SK-N-SH (cell line): ENCODE data around the gene KIAA0319L. TPM values are rescaled to one million over a fixed set of nuclear protein-coding genes. Genes with fewer than 3 reads are reported as not detected.

Experiments
- CTCF ChIA-PET: fragments of 300-600, 350-600 bp; formaldehyde crosslinking; extraction: SDS; loops from one replicate; lab custom pipeline; 2021; lab: Yijun Ruan, JAX
- POLR2A ChIA-PET: fragments of 350-600 bp; sonication (Branson Sonifier 250); formaldehyde crosslinking; extraction: SDS; loops from one replicate; lab custom pipeline; 2020; ENCODE audit warnings: antibody characterized with exemption, inconsistent platforms; lab: Yijun Ruan, JAX
- DNase-seq: peaks from one replicate; pipeline ENCODE4 v3.0.0; 2012
- H2AFZ ChIP-seq: fragments of 200-600 bp; sonication (generic); 2 replicates; pipeline ENCODE4 v1.8.1; 2016; ENCODE audit warnings: antibody characterized with exemption, mild to moderate bottlenecking, low read depth
- H3F3A ChIP-seq: fragments of 200-600 bp; sonication (generic); replicated peaks from 2 replicates; pipeline ENCODE3; 2016; ENCODE audit warnings: antibody characterized with exemption, mild to moderate bottlenecking; ENCODE audit not compliant: insufficient read depth
- H3K27ac ChIP-seq, 2 experiments: fragments of 200-500 bp in 1 of 2; fragments of 200-600 bp in 1 of 2; sonication (Bioruptor generic) in 1 of 2; sonication (generic), shearing (Covaris generic) in 1 of 2; 2 replicates each; pipeline versions ENCODE4 v1.5.1 to v1.6.1; 2014 to 2016; ENCODE audit warnings: low read depth in 2 of 2, inconsistent platforms in 1 of 2, low read length in 1 of 2, mild to moderate bottlenecking in 1 of 2, mixed read lengths in 1 of 2
- H3K27me3 ChIP-seq: fragments of 200-600 bp; sonication (generic), shearing (Covaris generic); 2 replicates; pipeline ENCODE4 v1.6.1; 2016; ENCODE audit warnings: mixed run types; ENCODE audit not compliant: insufficient read depth
- H3K36me3 ChIP-seq, 2 experiments: fragments of 200-500 bp in 1 of 2; fragments of 200-600 bp in 1 of 2; sonication (Bioruptor generic) in 1 of 2; sonication (generic) in 1 of 2; replicated peaks in 1 of 2; 2 replicates each; pipeline versions ENCODE3 to v1.5.1; 2014 to 2016; ENCODE audit warnings: low read length in 1 of 2, mild to moderate bottlenecking in 1 of 2; ENCODE audit not compliant: insufficient read depth in 2 of 2, control insufficient read depth in 1 of 2
- H3K4me1 ChIP-seq, 2 experiments: fragments of 200-500 bp in 1 of 2; fragments of 200-600 bp in 1 of 2; sonication (Bioruptor generic) in 1 of 2; sonication (generic), shearing (Covaris generic) in 1 of 2; 2 replicates each; pipeline versions ENCODE4 v1.5.1 to v1.6.1; 2014 to 2016; ENCODE audit warnings: low read depth in 1 of 2, low read length in 1 of 2, mixed run types in 1 of 2; ENCODE audit not compliant: insufficient read depth in 2 of 2, control insufficient read depth in 1 of 2
- H3K4me2 ChIP-seq: fragments of 200-600 bp; sonication (generic), shearing (Covaris generic); 2 replicates; pipeline ENCODE4 v1.6.1; 2017; ENCODE audit warnings: mixed run types
- H3K4me3 ChIP-seq, 2 experiments: fragments of 200-500 bp in 1 of 2; fragments of 200-600 bp in 1 of 2; sonication (Bioruptor generic) in 1 of 2; sonication (generic), shearing (Covaris generic) in 1 of 2; 2 replicates each; pipeline versions ENCODE4 v1.5.1 to v1.8.1; 2014 to 2016; ENCODE audit warnings: low read depth in 2 of 2, inconsistent platforms in 1 of 2, low read length in 1 of 2, mild to moderate bottlenecking in 1 of 2, mixed read lengths in 1 of 2, moderate library complexity in 1 of 2
- H3K79me2 ChIP-seq: fragments of 200-600 bp; sonication (generic); 2 replicates; pipeline ENCODE4 v1.8.1; 2017; ENCODE audit warnings: mild to moderate bottlenecking; ENCODE audit not compliant: insufficient read depth
- H3K9ac ChIP-seq: fragments of 200-600 bp; sonication (generic); 2 replicates; pipeline ENCODE4 v1.6.1; 2017; ENCODE audit warnings: mixed run types
- H3K9me2 ChIP-seq: fragments of 200-600 bp; sonication (generic); 2 replicates; pipeline ENCODE4 v1.6.1; 2017; ENCODE audit warnings: mixed run types
- H3K9me3 ChIP-seq: fragments of 200-600 bp; sonication (generic); 2 replicates; pipeline ENCODE4 v1.6.1; 2017; ENCODE audit warnings: mixed run types, mild to moderate bottlenecking, moderate library complexity
- H4K20me1 ChIP-seq: fragments of 200-600 bp; sonication (generic); 2 replicates; pipeline ENCODE4 v1.6.1; 2017; ENCODE audit warnings: mild to moderate bottlenecking, mixed run types; ENCODE audit not compliant: insufficient read depth
- CHD2 ChIP-seq: fragments of 150-350 bp; IDR thresholded peaks from 2 replicates; pipeline ENCODE4 v1.6.1; 2018; ENCODE audit warnings: low read length; ENCODE audit not compliant: partially characterized antibody
- ELF1 ChIP-seq: IDR thresholded peaks from 2 replicates; pipeline ENCODE4 v1.4.0; 2012
- EP300 ChIP-seq, 2 experiments: IDR thresholded peaks; 2 replicates each; pipeline versions ENCODE4 v1.4.0 to v1.6.1; 2012; ENCODE audit warnings: borderline replicate concordance in 1 of 2, low read depth in 1 of 2, low read length in 1 of 2
- EZH2phosphoT487 ChIP-seq: fragments of 200-600 bp; sonication (generic); IDR thresholded peaks from 2 replicates; pipeline ENCODE4 v1.6.1; 2017; ENCODE audit warnings: low read depth, mixed run types, mild to moderate bottlenecking, antibody characterized with exemption, moderate library complexity, borderline replicate concordance
- FOXJ3 ChIP-seq: sonication (generic); formaldehyde crosslinking; IDR thresholded peaks from 2 replicates; pipeline ENCODE4 v1.5.1; 2020; ENCODE audit warnings: mild to moderate bottlenecking, missing genetic modification reagents
- FOXM1 ChIP-seq: IDR thresholded peaks from 2 replicates; pipeline ENCODE4 v1.4.0; 2012; ENCODE audit warnings: low read depth, mild to moderate bottlenecking
- GABPA ChIP-seq: IDR thresholded peaks from 2 replicates; pipeline ENCODE4 v1.4.0; 2012; ENCODE audit warnings: low read depth, mild to moderate bottlenecking
- MAX ChIP-seq: IDR thresholded peaks from 2 replicates; pipeline ENCODE4 v1.4.0; 2012; ENCODE audit warnings: low read depth
- MEF2A ChIP-seq: IDR thresholded peaks from 2 replicates; pipeline ENCODE4 v1.4.0; 2012; ENCODE audit warnings: low read depth, borderline replicate concordance
- NRF1 ChIP-seq: IDR thresholded peaks from 2 replicates; pipeline ENCODE4 v1.6.1; 2012; ENCODE audit warnings: low read depth, mild to moderate bottlenecking, low read length
- RCOR1 ChIP-seq: fragments of 150-350 bp; IDR thresholded peaks from 2 replicates; pipeline ENCODE4 v1.6.1; 2017; ENCODE audit warnings: antibody characterized with exemption, low read length
- RFX5 ChIP-seq: IDR thresholded peaks from 2 replicates; pipeline ENCODE4 v1.6.1; 2012; ENCODE audit warnings: mild to moderate bottlenecking, improper control_type of control experiment, low read length
- SIN3A ChIP-seq: IDR thresholded peaks from 2 replicates; pipeline ENCODE4 v1.6.1; 2012; ENCODE audit warnings: low read depth, mild to moderate bottlenecking, low read length, moderate library complexity, borderline replicate concordance
- SMC3 ChIP-seq: IDR thresholded peaks from 2 replicates; pipeline ENCODE4 v1.6.1; 2012; ENCODE audit warnings: low read depth, low read length, improper control_type of control experiment
- TAF1 ChIP-seq: IDR thresholded peaks from 2 replicates; pipeline ENCODE4 v1.6.1; 2012; ENCODE audit warnings: low read depth, mild to moderate bottlenecking, low read length, moderate library complexity, borderline replicate concordance
- TCF12 ChIP-seq: IDR thresholded peaks from 2 replicates; pipeline ENCODE4 v1.4.0; 2012
- USF1 ChIP-seq: IDR thresholded peaks from 2 replicates; pipeline ENCODE4 v1.4.0; 2012; ENCODE audit warnings: low read depth, borderline replicate concordance
- USF2 ChIP-seq: fragments of 150-350 bp; IDR thresholded peaks from 2 replicates; pipeline ENCODE4 v1.6.1; 2017; ENCODE audit warnings: antibody characterized with exemption, low read length, low read depth, borderline replicate concordance
- ZBTB33 ChIP-seq: IDR thresholded peaks from 2 replicates; pipeline ENCODE4 v1.4.0; 2012; ENCODE audit warnings: low read depth, borderline replicate concordance
- WGBS: methylation state at CpG from one replicate; pipeline ENCODE4 v1.1.6; 2017; ENCODE audit warnings: low lambda C conversion rate; 5-methylcytosine and 5-hydroxymethylcytosine counted together
- polyA plus RNA-seq, 3 experiments: library from polyadenylated mRNA; depleted of rRNA; stranded (reverse); fragments of >200 nt; gene quantifications; 2 replicates each; pipeline ENCODE4 v1.2.3, GENCODE V29; 2012

KIAA0319L gene
- polyA plus RNA-seq, 1 of the 3 experiments (the other 2 are of a cell fraction): 51.9 TPM

GRCh38 chr1:35408925-35409324, 148.3 kb downstream of the KIAA0319L start:
- Histone ChIP-seq H3K36me3 (peaks cover 48 to 68% of the 10 kb centered on the region in 2 experiments), H3K4me3 (no peak overlapping the region), H3K9me3 (no peaks in the 10 kb centered on the region), H3K79me2 (no peaks in the 10 kb centered on the region), H3K4me1 (no peaks in the 10 kb centered on the region), H3K4me2 (no peak overlapping the region), H3K27me3 (no peaks in the 10 kb centered on the region), H2AFZ (no peak overlapping the region), H4K20me1 (no peaks in the 10 kb centered on the region), H3K27ac (no peak overlapping the region), H3F3A (no peaks in the 10 kb centered on the region), H3K9ac (no peak overlapping the region), H3K9me2 (no peaks in the 10 kb centered on the region)
- POLR2A ChIA-PET: no interaction called here
- 95% methylated on average over 1 of the region's 1 CpG for WGBS
- no peak for DNase-seq
- CTCF ChIA-PET: interaction anchor here (0.7 kb wide), 1 partner anchor 160 kb away, joined by 3 read pairs; no protein-coding TSS in a partner anchor
- no peak for TF ChIP-seq EZH2phosphoT487
- TF ChIP-seq ZBTB33: no peak
- no peak for TF ChIP-seq MEF2A
- no peak for TF ChIP-seq SMC3
- no peak for TF ChIP-seq CHD2
- TF ChIP-seq TAF1: no peak
- no peak for TF ChIP-seq FOXM1
- TF ChIP-seq GABPA: no peak
- TF ChIP-seq RCOR1: no peak
- TF ChIP-seq USF1: no peak
- TF ChIP-seq SIN3A: no peak
- TF ChIP-seq RFX5: no peak
- no peak for TF ChIP-seq USF2
- no peak for TF ChIP-seq ELF1
- no peak for TF ChIP-seq NRF1
- no peak for TF ChIP-seq TCF12
- no peak for TF ChIP-seq EP300 (IDR thresholded peaks at IDR 0.05; ENCODE audit: borderline replicate concordance in 1 of 2, low read depth in 1 of 2, low read length in 1 of 2)
- no peak for TF ChIP-seq MAX
- no peak for TF ChIP-seq FOXJ3 (CRISPR knock-in tag)
